K562 (cell line): ENCODE data around the gene DYRK4. TPM values are rescaled to one million over a fixed set of nuclear protein-coding genes. Genes with fewer than 3 reads are reported as not detected.

ENCODE experiments used
- ATAC-seq: fragments of 200-7000 bp; cut with Tn5 transposase; 3 replicates; pipeline ENCODE4 v1.9.1; 2020; ENCODE audit warnings: moderate library complexity
- BruUV-seq: library from RNA; stranded (reverse); fragments of 400-500 nt; replicated peaks from 2 replicates; lab custom pipeline; 2021; lab: Mats Ljungman, UMichigan
- CTCF ChIA-PET: fragments of 300-600 bp; formaldehyde crosslinking; extraction: SDS; loops from one replicate; lab custom pipeline; 2021; ENCODE audit warnings: low intra/inter-chr PET ratio; lab: Yijun Ruan, JAX
- POLR2A ChIA-PET: fragments of 300-600, 350-650 bp; sonication (Branson Sonifier 250); formaldehyde crosslinking; extraction: SDS; loops from one replicate; lab custom pipeline; 2021; ENCODE audit warnings: antibody characterized with exemption, inconsistent platforms; lab: Yijun Ruan, JAX
- DNase-seq, 4 experiments: peaks; one replicate each; pipeline versions ENCODE4 v3.0.0 to v3.0.0-alpha.2; 2011 to 2018; ENCODE audit warnings: low spot score in 3 of 4, mixed read lengths in 3 of 4; ENCODE audit errors: extremely low read depth in 1 of 4
- FAIRE-seq: peaks from 2 replicates; lab custom pipeline; 2011; peaks lifted over from hg19 to GRCh38; lab: Jason Lieb, UNC
- H2AFZ ChIP-seq: 2 replicates; pipeline ENCODE4 v1.6.0; 2011; ENCODE audit warnings: low read depth, low read length, control low read depth, inconsistent platforms
- H3K27ac ChIP-seq: fragments of 200-600 bp; 3 replicates; pipeline ENCODE4 v1.8.0; 2011; ENCODE audit warnings: low read depth, mild to moderate bottlenecking, control low read depth, inconsistent platforms, low read length, moderate library complexity, mixed read lengths; ENCODE audit errors: extremely low read depth
- H3K27me3 ChIP-seq, 2 experiments: fragments of 300-600 bp in 1 of 2; 2 replicates in 1 of 2; 3 replicates in 1 of 2; pipeline versions ENCODE4 v1.6.0 to v1.8.0; 2011; ENCODE audit warnings: inconsistent platforms in 2 of 2, low read length in 2 of 2, mild to moderate bottlenecking in 1 of 2, mixed read lengths in 1 of 2, moderate library complexity in 1 of 2; ENCODE audit not compliant: control insufficient read depth in 2 of 2, insufficient read depth in 2 of 2
- H3K36me3 ChIP-seq: fragments of 300-600 bp; 3 replicates; pipeline ENCODE4 v1.8.0; 2011; ENCODE audit warnings: mild to moderate bottlenecking, low read length, inconsistent platforms; ENCODE audit not compliant: control insufficient read depth, insufficient read depth
- H3K4me1 ChIP-seq, 2 experiments: fragments of 200-600 bp in 1 of 2; replicated peaks in 1 of 2; 2 replicates in 1 of 2; 3 replicates in 1 of 2; pipeline versions ENCODE4 v1.5.1 to v1.8.0; 2011; ENCODE audit warnings: inconsistent platforms in 2 of 2, low read length in 2 of 2, mild to moderate bottlenecking in 1 of 2, mixed read lengths in 1 of 2, moderate library complexity in 1 of 2; ENCODE audit not compliant: control insufficient read depth in 2 of 2, insufficient read depth in 2 of 2
- H3K4me2 ChIP-seq: 2 replicates; pipeline ENCODE4 v1.6.1; 2011; ENCODE audit warnings: low read length, control low read depth, inconsistent platforms, mixed read lengths; ENCODE audit not compliant: insufficient read depth
- H3K4me3 ChIP-seq: fragments of 200-600 bp; sonication (generic), shearing (Covaris generic); 2 replicates; pipeline ENCODE4 v1.5.1; 2016; ENCODE audit warnings: control low read depth, inconsistent platforms
- H3K79me2 ChIP-seq: fragments of 200-600 bp; 3 replicates; pipeline ENCODE4 v1.8.0; 2011; ENCODE audit warnings: low read length, inconsistent platforms; ENCODE audit not compliant: control insufficient read depth, insufficient read depth
- H3K9ac ChIP-seq, 2 experiments: 2 replicates each; pipeline versions ENCODE4 v1.6.0 to v1.6.1; 2011; ENCODE audit warnings: low read depth in 2 of 2, low read length in 2 of 2, control low read depth in 1 of 2, inconsistent platforms in 1 of 2, mild to moderate bottlenecking in 1 of 2, mixed read lengths in 1 of 2; ENCODE audit not compliant: insufficient read depth in 1 of 2
- H3K9me1 ChIP-seq: one replicate; pipeline ENCODE4 v1.6.0; 2011; ENCODE audit warnings: inconsistent platforms, mild to moderate bottlenecking, low read length, moderate library complexity; ENCODE audit not compliant: control insufficient read depth, insufficient read depth
- H3K9me3 ChIP-seq: replicated peaks from 2 replicates; pipeline ENCODE4 v1.5.1; 2011; ENCODE audit warnings: low read depth, low read length, inconsistent platforms; ENCODE audit not compliant: control insufficient read depth, insufficient read depth
- H4K20me1 ChIP-seq: replicated peaks from 2 replicates; pipeline ENCODE4 v1.6.1; 2011; ENCODE audit warnings: low read length, inconsistent platforms, mixed read lengths; ENCODE audit not compliant: control insufficient read depth, insufficient read depth
- CBFA2T2 ChIP-seq: fragments of 450-650 bp; conservative IDR thresholded peaks from 2 replicates; pipeline ENCODE4 v1.6.1; 2017; ENCODE audit warnings: mild to moderate bottlenecking
- FOXP4 ChIP-seq: sonication (generic); formaldehyde crosslinking; IDR thresholded peaks from 2 replicates; pipeline ENCODE4 v1.8.0; 2022; ENCODE audit warnings: mild to moderate bottlenecking, missing genetic modification reagents, borderline replicate concordance
- HEY1 ChIP-seq: fragments of 250-450 bp; sonication (Bioruptor Pico); IDR thresholded peaks from 2 replicates; pipeline ENCODE4 v1.5.0; 2020; ENCODE audit warnings: mild to moderate bottlenecking, moderate library complexity, borderline replicate concordance
- MLX ChIP-seq, 2 experiments: fragments of 450-650 bp in 1 of 2; sonication (generic) in 1 of 2; formaldehyde crosslinking; conservative IDR thresholded peaks; 2 replicates each; pipeline versions ENCODE4 v1.4.0 to v1.8.1; 2020 to 2022; ENCODE audit warnings: mild to moderate bottlenecking in 1 of 2, missing genetic modification reagents in 1 of 2
- MXI1 ChIP-seq: IDR thresholded peaks from 2 replicates; pipeline ENCODE4 v1.6.1; 2011; ENCODE audit warnings: low read depth, mild to moderate bottlenecking, improper control_type of control experiment, low read length
- NCOR1 ChIP-seq: fragments of 450-650 bp; IDR thresholded peaks from 2 replicates; pipeline ENCODE4 v1.6.1; 2016; ENCODE audit warnings: mild to moderate bottlenecking, moderate library complexity
- NELFE ChIP-seq: IDR thresholded peaks from 2 replicates; pipeline ENCODE4 v1.6.1; 2011; ENCODE audit warnings: mild to moderate bottlenecking; ENCODE audit not compliant: insufficient read depth, insufficient read length
- NFRKB ChIP-seq: fragments of 450-650 bp; IDR thresholded peaks from 2 replicates; pipeline ENCODE4 v1.6.1; 2016; ENCODE audit warnings: low read depth
- PATZ1 ChIP-seq: fragments of 250-450 bp; sonication (Bioruptor Pico); IDR thresholded peaks from 2 replicates; pipeline ENCODE4 v1.5.0; 2020; ENCODE audit warnings: mild to moderate bottlenecking, borderline replicate concordance
- POLR2A ChIP-seq: fragments of 450-650 bp; conservative IDR thresholded peaks from 2 replicates; pipeline ENCODE4 v1.6.1; 2016
- SNRNP70 ChIP-seq: fragments of 200-400 bp; formaldehyde crosslinking; optimal IDR thresholded peaks from 2 replicates; pipeline ENCODE3; 2017; ENCODE audit warnings: low read depth, low read length
- TAL1 ChIP-seq: fragments of 450-650 bp; IDR thresholded peaks from 2 replicates; pipeline ENCODE4 v1.6.1; 2016; ENCODE audit warnings: mild to moderate bottlenecking
- TGIF2 ChIP-seq: sonication (generic); formaldehyde crosslinking; IDR thresholded peaks from 2 replicates; pipeline ENCODE4 v1.8.1; 2022; ENCODE audit warnings: mild to moderate bottlenecking, missing genetic modification reagents, moderate library complexity
- ZNF449 ChIP-seq: fragments of 250-450 bp; sonication (Bioruptor Pico); IDR thresholded peaks from 2 replicates; pipeline ENCODE4 v1.8.0; 2022; ENCODE audit warnings: moderate library complexity, mild to moderate bottlenecking, inconsistent platforms
- ZNF511 ChIP-seq: sonication (generic); formaldehyde crosslinking; IDR thresholded peaks from 2 replicates; pipeline ENCODE4 v1.8.0; 2022; ENCODE audit warnings: mild to moderate bottlenecking, missing genetic modification reagents
- ZNF644 ChIP-seq: fragments of 200-800 bp; sonication (Bioruptor generic); IDR thresholded peaks from 2 replicates; pipeline ENCODE4 v1.6.1; 2016; ENCODE audit warnings: low read depth, missing genetic modification characterization, missing compliant biosample characterization
- ZNF699 ChIP-seq: fragments of 250-450 bp; sonication (Bioruptor Pico); IDR thresholded peaks from 2 replicates; pipeline ENCODE4 v1.8.0; 2021; ENCODE audit warnings: mild to moderate bottlenecking, moderate library complexity; ENCODE audit not compliant: insufficient replicate concordance
- WGBS: fragments of 100-300 bp; shearing (Covaris generic); methylation state at CpG from one replicate; pipeline ENCODE4 v1.1.6; 2016; ENCODE audit warnings: low coverage, mixed read lengths; ENCODE audit not compliant: insufficient coverage; ENCODE audit errors: missing lambda C conversion rate; 5-methylcytosine and 5-hydroxymethylcytosine counted together
- in situ Hi-C: fragments of 300-500 bp; cut with MboI; formaldehyde crosslinking; loops from 4 replicates; pipeline ENCODE4 v1.15.0; 2018; ENCODE audit warnings: inconsistent platforms, mixed read lengths
- intact Hi-C: fragments of 100-400 bp; cut with micrococcal nuclease; formaldehyde crosslinking; loops from 2 replicates; pipeline ENCODE4 v1.14.2; 2022
- polyA plus RNA-seq, 8 experiments: library from polyadenylated mRNA; depleted of rRNA in 4 of 8; stranded (reverse) in 5 of 8; unstranded in 3 of 8; fragments of >200 nt; fragmentation: Nextera tagmentation in 2 of 8; fragmentation: Illumina TruSeq in 1 of 8; extraction: Ambion mirVana in 2 of 8; extraction: Trizol in 1 of 8; gene quantifications; 2 replicates each; pipeline versions ENCODE4 v1.2.1 to v1.2.3, GENCODE V29; 2011 to 2014; ENCODE audit warnings: inconsistent platforms in 1 of 8, missing spikeins in 1 of 8
- total RNA-seq, 7 experiments: library from RNA; depleted of rRNA in 6 of 7; stranded (reverse); fragments of >200 nt in 6 of 7; fragmentation: Illumina TruSeq in 2 of 7; extraction: Trizol in 2 of 7; gene quantifications; 2 replicates each; pipeline versions ENCODE4 v1.2.1 to v1.2.3, GENCODE V29; 2011 to 2021; ENCODE audit warnings: low replicate concordance in 1 of 7

Gene DYRK4
- total and polyA plus RNA-seq, 9 of the 15 experiments (the other 6 are each of a cell fraction or from before 2014, with no cell fraction given): 13.4 to 37.4 (median 22.2) TPM

- peak overlapping the region; percentile 67 for H3K4me3 ChIP-seq
- H2AFZ ChIP-seq: peak overlapping the region; percentile 97
- no peaks in the 10 kb centered on the region; a peak in 2 of 5 replicates for H3K4me1 ChIP-seq
- in situ Hi-C loops: no loop called here
- no TSS peak for BruUV-seq
- H3K27ac ChIP-seq: peak overlapping the region; percentile 86
- DNase-seq: peak in 1 of 4 experiments; percentile 8
- FAIRE-seq: no peak
- peaks cover 45% of the 10 kb centered on the region for H3K79me2 ChIP-seq
- H3K36me3 ChIP-seq: peaks cover 19% of the 10 kb centered on the region; the same call in 2 of the 3 replicates
- H3K9me3 ChIP-seq: no peaks in the 10 kb centered on the region
- H4K20me1 ChIP-seq: no peaks in the 10 kb centered on the region
- POLR2A ChIA-PET: interaction anchor here (0.6 to 1.1 kb wide), 4 partner anchors 45 to 655 kb away, joined by 3 read pairs; no protein-coding TSS in a partner anchor
- CTCF ChIA-PET: no interaction called here
- WGBS: 2% methylated on average over 6 of the region's 6 CpGs
- H3K27me3 ChIP-seq: no peaks in the 10 kb centered on the region
- H3K9me1 ChIP-seq: no peaks in the 10 kb centered on the region
- peak overlapping the region; percentile 83 for H3K4me2 ChIP-seq
- H3K9ac ChIP-seq: peak overlapping the region; percentile 89 to 91
- intact Hi-C loops: loop anchor here (2.0 to 10.0 kb wide), 2 partner anchors 45 to 105 kb away; no protein-coding TSS in a partner anchor
- no peak; the same call in 2 of the 3 replicates for ATAC-seq
- TF ChIP-seq TAL1 (no peak), PATZ1 (no peak), MXI1 (no peak), NFRKB (peak; percentile 61; the same call in 1 of the 2 replicates), SNRNP70 (no peak), ZNF511 (no peak), ZNF699 (no peak), ZNF644 (tag) (no peak), TGIF2 (CRISPR knock-in tag) (no peak), POLR2A (no peak), ZNF449 (CRISPR knock-in tag) (no peak), MLX (CRISPR knock-in tag; conservative IDR thresholded peaks at IDR 0.05) (no peak), NELFE (no peak), HEY1 (CRISPR knock-in tag) (no peak), NCOR1 (no peak), FOXP4 (no peak), CBFA2T2 (no peak)
Observed at GRCh38 chr12:4649358-4649661, 87.3 kb downstream of the DYRK4 start.
